ENCODE measurements around the gene KRTAP19-6.

KRTAP19-6 gene, protein sequence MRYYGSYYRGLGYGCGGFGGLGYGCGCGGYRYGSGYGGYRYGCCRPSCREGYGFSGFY

GRCh38 chr21:30541764-30542163, at the start of gene KRTAP19-6:
Gene KRTAP19-6, minus strand, starts transcription at chr21:30541864. Its CDS starts 31 bp downstream, at chr21:30541833.
- FAIRE-seq (no peak), DNase-seq (ENCODE audit: insufficient read length, low spot score) (no peak)
- TF ChIP-seq, protein P1, sequence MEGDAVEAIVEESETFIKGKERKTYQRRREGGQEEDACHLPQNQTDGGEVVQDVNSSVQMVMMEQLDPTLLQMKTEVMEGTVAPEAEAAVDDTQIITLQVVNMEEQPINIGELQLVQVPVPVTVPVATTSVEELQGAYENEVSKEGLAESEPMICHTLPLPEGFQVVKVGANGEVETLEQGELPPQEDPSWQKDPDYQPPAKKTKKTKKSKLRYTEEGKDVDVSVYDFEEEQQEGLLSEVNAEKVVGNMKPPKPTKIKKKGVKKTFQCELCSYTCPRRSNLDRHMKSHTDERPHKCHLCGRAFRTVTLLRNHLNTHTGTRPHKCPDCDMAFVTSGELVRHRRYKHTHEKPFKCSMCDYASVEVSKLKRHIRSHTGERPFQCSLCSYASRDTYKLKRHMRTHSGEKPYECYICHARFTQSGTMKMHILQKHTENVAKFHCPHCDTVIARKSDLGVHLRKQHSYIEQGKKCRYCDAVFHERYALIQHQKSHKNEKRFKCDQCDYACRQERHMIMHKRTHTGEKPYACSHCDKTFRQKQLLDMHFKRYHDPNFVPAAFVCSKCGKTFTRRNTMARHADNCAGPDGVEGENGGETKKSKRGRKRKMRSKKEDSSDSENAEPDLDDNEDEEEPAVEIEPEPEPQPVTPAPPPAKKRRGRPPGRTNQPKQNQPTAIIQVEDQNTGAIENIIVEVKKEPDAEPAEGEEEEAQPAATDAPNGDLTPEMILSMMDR (IDR thresholded peaks at IDR 0.05; ENCODE audit: insufficient read depth, missing control alignments) = no peak

DNA sequence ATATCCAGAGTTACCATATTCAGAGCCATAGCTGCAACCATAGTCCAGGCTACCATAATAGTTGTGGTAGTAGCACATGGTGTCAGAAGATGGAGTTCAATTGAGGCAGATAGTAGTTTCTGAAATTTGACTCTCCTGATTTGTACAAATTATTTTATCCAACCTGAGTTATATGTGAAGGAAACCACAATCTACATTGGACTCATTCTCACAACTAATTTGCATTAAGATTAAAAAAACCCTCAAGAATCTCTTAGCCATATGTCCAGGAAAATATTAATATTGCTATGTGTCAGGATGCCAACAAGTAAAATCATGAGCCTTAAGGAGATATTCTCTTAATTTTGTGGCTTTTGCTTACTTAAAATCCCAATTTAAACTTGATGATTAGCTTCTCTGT, 48.6 kb upstream of the KRTAP19-6 start, which contains the start of gene KRTAP22-2:
KRTAP22-2 (minus strand) TSS at position 101 of the 400 bp plus-strand sequence.
- TF ChIP-seq, protein P1 (IDR thresholded peaks at IDR 0.05; ENCODE audit: insufficient read depth, missing control alignments) = no peak
- DNase-seq (ENCODE audit: insufficient read length, low spot score) = no peak
- no peak for FAIRE-seq

- FAIRE-seq (no peak), DNase-seq (ENCODE audit: insufficient read length, low spot score) (no peak)
- TF ChIP-seq, protein P1 (IDR thresholded peaks at IDR 0.05; ENCODE audit: insufficient read depth, missing control alignments) = no peak
Observed at GRCh38 chr21:30582870-30583269, 41.2 kb upstream of the KRTAP19-6 start.

DNA sequence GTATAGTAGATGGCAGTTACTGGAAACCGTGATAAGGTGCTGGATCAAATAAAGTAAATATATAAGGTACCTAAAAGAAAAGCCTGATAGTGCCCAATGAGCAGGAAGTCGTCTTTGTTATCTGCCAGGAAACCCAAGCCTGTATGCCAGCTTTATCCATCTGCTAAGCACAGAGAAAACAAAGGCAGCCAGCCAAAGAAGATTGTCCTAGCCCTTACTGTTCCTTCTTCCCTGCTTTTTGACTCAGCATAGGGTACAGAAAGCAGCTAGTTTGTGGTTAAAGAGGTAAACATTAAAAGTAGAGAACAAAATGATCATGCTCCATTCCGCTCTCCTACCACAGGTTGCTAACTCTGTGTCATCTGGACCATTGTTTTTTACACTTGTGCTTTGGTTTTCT, 38.5 kb upstream of the KRTAP19-6 start:
- no peak for FAIRE-seq
- no peak for DNase-seq (ENCODE audit: insufficient read length, low spot score)

DNA sequence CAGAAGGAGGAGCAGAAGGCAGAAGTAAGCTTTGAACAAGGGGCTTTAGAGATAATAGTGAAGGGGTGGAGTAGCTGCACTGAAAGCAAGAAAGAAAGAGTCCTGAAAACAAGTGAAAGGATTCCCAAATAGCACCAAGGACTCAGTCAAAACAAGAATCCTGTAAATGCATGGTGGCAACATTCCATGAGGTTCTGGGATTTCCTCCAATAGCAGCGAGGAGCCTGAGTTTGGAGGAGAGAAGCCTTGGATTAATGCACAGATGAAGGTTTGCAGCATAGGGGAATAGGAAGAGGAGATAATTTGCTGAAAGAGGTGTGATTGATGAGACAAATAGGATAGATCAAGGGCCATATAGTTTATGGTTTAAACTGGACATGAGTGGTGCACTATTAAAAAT, 37.7 kb upstream of the KRTAP19-6 start:
- TF ChIP-seq, protein P1 (IDR thresholded peaks at IDR 0.05; ENCODE audit: insufficient read depth, missing control alignments) = no peak
- DNase-seq (ENCODE audit: insufficient read length, low spot score) = no peak
- no peak for FAIRE-seq

More for the DNA sequence above, 38.5 kb upstream of the KRTAP19-6 start:
- TF ChIP-seq, protein P1 (IDR thresholded peaks at IDR 0.05; ENCODE audit: insufficient read depth, missing control alignments) = no peak

DNA sequence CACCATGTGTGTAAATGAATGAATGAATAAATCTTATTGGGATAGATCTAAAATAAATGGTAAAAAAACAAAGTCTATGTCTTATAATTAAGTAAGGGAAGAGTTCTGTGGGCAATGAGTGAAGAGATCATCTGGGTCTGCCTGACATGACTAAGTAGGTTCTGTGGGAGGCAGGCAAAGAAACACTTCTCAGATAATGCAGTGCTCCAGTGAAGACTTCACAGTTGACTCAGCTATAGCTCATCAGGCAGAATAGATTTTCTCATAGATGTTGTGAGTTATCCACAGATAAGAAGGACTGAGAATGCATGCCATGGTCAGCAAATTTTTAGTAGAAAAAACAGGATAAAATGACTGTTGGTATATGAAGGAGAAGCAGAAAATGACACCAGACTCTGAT, 36.1 kb upstream of the KRTAP19-6 start:
- FAIRE-seq (no peak), DNase-seq (ENCODE audit: insufficient read length, low spot score) (no peak)

GRCh38 chr21:30567617-30568016, 26.0 kb upstream of the KRTAP19-6 start:
- DNase-seq (ENCODE audit: insufficient read length, low spot score) (no peak), FAIRE-seq (no peak)
- TF ChIP-seq, protein P1 (IDR thresholded peaks at IDR 0.05; ENCODE audit: insufficient read depth, missing control alignments) = no peak

More for the DNA sequence above, 36.1 kb upstream of the KRTAP19-6 start:
- TF ChIP-seq, protein P1 (IDR thresholded peaks at IDR 0.05; ENCODE audit: insufficient read depth, missing control alignments) = no peak

Data from D721Med (cell line).